M059J (cell line): ENCODE data around the gene DUOX1. TPM values are rescaled to one million over a fixed set of nuclear protein-coding genes. Genes with fewer than 3 reads are reported as not detected.

Source experiments
- DNase-seq: peaks from one replicate; pipeline ENCODE4 v3.0.0-alpha.2; 2012; ENCODE audit warnings: low read depth
- total RNA-seq: library from RNA; depleted of rRNA; stranded (reverse); fragments of >200 nt; shearing (Covaris generic); gene quantifications from 2 replicates; pipeline ENCODE4 v1.2.3, GENCODE V29; 2014; rRNA removed

DUOX1 gene
- total RNA-seq, 1 experiment from 2014 or later, result not detected

DNA sequence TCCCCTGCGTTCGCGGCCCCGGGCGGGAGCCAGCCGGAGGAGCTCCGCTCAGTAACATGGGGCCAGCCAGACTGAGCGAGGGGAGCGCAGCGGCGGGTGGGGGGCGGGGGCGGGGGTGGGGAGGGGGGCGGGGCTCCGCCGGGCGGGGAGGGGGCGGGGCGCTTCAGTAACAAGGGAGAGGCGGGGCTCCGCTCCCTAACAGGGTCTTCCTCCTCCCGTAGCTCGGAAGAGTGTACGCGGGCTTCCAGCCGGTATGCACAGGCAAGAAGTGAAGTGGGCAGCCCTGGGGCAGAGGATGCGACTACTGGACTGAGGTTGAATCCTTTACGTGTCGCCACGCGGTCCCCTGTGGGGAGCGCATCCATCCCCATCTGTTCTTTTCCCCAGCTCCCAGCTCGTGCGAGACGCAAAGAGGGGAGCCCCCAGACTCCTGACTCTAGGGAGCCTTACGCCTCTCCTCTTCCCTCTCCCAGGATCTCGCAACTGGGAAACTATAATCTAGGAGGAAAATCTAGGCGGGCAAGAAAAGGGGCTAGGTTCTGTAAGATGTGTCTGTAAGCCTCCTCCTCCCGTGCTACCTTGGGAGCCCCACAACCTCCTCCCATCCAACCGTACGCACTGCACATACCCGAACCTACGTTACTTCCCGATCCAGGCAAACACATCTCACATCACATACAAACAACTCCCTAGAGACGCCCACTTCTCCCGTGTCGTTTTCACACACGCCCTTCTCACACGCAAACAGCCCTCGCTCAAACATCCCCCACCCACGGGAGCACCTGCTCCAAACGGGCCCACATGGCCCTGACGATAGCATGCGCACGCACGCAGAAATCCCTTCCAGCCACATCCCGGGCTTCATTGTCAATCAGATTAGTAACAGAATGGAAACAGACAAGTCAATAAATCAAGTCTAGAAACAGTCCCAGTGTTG, 58.4 kb downstream of the DUOX1 start, which contains the start of gene SHF:
SHF (minus strand) TSS at position 73 of the 937 bp plus-strand sequence; CDS start at position 58, 15 bp downstream.
- no peak for DNase-seq

DNA sequence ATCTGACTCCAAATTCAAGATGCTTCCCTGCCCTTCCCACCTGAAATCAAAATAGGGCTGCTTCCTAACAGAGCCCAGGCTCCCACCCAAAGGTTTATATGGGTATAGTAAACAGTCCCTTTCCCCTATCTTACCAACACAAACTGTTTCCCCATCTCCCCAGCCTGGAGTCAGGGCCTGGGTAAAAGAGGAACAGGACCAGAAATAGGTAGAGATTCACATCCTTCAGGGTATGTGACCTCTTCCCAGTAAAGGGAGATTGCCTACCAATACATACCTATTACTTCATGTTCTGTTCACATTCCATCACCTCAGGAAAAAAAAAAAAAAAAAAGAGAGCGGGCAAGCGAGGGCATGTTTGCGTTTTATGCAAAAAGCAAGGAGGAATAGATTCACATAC, 67.7 kb downstream of the DUOX1 start:
- DNase-seq, result no peak

DNA sequence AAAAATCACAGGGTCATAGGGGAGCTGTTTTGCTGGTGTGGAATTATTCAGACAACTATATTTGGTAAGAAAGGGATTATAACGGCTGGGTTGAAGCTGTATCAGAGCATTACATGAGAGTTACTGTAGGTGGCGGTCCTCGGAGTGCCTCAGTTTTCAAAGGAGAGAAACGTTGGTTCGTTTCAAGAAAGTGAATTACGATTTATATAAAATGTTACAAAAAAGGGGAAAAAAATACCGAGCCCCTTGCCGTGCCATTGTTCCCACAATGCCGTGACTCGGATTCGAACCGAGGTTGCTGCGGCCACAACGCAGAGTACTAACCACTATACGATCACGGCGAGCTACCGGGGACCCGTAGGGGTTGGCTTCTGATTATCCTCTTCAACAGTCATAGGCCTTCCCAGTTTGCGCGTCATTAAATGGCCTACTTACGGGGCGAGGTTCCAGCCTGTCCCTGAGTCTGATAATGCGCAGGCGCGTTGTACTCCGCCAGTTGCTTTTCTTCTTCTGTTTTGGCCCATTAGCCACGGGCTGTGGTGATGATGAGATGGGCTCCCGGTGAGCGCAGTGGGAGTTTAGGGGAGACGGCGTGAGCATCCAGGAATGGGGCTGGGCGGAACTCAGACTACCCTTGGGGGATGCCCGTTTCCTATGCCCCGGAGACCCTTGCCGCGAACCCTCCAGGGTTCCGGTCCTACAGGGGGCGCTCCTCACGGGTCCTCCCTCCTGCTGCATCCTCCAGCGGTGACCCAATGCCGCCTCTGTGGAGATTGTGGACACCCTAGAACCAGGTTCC, 68.7 kb downstream of the DUOX1 start:
- DNase-seq, result peak; percentile 94

- peak; percentile 28 for DNase-seq
These were observed 69.5 kb downstream of the DUOX1 start for GRCh38 chr15:45199136-45199810.

DNA sequence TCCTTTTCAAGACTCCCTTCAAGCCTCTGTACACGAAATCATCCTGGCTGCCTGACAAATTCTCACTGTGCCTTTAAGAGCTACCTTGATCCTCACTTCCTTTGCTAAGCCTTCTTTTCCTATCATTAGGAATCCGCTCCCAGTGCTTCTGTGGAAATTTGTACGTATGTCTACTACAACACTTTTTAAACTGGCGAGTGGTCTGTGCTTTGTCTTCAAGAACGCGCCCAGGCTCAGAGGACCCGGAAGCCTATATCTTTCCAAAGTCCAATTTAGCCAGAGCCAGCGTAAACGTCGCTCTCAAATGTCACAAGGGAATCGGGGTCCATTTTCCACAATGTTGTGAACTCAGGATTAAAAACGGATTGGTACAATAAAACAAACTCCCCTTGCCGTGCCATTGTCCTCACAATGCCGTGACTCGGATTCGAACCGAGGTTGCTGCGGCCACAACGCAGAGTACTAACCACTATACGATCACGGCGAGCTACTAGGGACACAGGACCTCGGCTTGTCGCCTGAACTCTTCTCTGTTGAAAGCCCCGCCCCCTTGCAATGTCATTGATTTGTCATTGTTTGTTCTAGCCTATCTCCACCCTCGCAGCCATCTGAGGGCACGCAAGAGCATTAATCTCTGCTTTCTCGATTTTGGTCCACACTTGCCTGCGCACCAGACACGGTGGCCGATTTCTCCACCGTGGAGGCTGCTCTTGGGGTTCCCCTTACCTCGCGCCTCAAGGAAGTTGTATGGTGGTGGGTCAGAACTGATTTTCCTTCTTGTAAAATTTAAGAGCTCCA, 70.4 kb downstream of the DUOX1 start:
- DNase-seq, result peak; percentile 96

DNA sequence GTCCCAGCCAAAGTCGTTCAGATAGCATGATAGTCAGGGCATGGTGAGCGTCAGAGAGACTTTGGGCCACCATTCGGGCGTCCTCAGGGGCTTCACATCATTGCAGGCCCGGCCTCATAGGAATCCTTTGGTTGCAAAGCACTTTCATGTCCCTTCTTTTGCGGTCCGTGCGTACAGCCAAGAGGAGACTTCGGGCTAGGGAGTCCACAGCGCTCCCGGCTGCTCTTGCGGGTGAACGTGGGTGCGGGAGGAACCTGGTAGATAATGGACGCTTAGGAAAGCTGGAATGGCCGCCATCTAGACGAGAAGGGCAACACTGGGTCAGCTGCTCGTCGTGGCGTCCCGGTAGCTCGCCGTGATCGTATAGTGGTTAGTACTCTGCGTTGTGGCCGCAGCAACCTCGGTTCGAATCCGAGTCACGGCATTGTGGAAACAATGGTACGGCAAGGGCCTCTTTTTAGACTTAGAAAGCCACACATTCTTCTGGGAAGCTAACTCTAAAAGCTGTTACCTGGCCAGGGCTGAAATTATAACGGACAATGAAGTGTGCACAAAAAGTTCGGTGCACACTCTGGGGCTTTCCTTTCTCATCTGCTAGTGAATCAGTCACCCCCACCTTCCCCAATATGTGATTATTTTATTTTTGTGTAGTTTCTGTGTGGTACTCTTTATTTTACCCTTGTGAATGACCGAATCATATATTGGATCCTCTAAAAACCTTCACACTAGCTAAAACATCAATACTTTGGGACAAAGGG, 71.2 kb downstream of the DUOX1 start:
- peak; percentile 83 for DNase-seq

- no peak for DNase-seq
These were observed 71.7 kb downstream of the DUOX1 start for GRCh38 chr15:45201557-45201859.

- DNase-seq, result no peak
These were observed 72.1 kb downstream of the DUOX1 start for GRCh38 chr15:45201869-45202268.

DNA sequence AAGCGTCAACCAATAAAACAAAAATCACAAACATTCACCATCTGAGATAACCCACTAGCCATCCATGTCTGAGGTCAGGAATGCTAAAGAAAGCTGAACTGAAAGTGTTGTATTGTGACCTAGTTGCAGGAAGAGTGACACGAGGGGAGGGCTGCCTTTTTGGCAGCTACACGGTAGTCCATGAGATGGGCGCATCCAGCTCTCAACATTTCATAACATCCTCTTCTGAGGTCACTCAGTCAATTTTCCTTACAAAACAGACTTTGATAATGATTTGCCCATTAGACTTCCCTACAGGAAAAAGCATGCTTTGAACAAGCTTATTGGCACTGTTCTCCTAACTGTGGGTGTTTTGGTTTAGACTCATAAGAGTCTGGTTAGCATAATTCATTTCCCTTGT, 73.4 kb downstream of the DUOX1 start:
- DNase-seq, result no peak

GRCh38 chr15:45205192-45205591, 75.4 kb downstream of the DUOX1 start:
- peak; percentile 67 for DNase-seq

DNA sequence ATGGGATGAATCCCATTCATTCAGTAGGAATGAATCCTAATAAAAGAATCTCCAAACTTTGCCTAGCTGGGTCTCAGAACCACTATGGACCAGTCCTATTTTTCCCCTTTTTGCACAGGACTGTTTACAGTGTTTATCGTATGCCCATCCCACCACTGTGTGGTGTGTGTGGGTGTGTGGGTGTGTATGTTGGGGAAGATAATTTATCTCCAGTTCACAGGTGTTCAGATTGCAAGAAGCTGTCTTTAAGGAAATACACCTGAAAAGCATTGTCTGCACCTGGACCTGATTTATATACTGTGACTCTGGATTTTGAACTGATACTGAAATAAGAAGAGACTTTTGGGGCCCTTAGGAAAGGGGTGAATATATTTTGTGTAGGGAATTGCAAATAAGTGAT, 82.7 kb downstream of the DUOX1 start:
- DNase-seq, result no peak

Other genes starting within 250 kb of the DUOX1 start
- not detected in 2 replicates for gene TERB2, start 173.3 kb upstream of the DUOX1 start, total RNA-seq
- 11.1 and 22.0 TPM in 2 replicates for gene SORD, start 106.8 kb upstream of the DUOX1 start, total RNA-seq
- not detected in 2 replicates for gene DUOX2, start 15.8 kb upstream of the DUOX1 start, total RNA-seq
- 0.05 TPM in 1 of 2 replicates, not detected in the other for gene DUOXA2, start 15.7 kb upstream of the DUOX1 start, total RNA-seq
- gene DUOXA1, start 115 bp upstream of the DUOX1 start, total RNA-seq, result not detected in 2 replicates
- 0.96 and 1.5 TPM in 2 replicates for gene SHF, start 58.0 kb downstream of the DUOX1 start, total RNA-seq
- gene SLC28A2, start 122.2 kb downstream of the DUOX1 start, total RNA-seq, result not detected in 2 replicates
- 1.1 and 1.5 TPM in 2 replicates for gene GATM, start 248.6 kb downstream of the DUOX1 start, total RNA-seq